Measurements from ENCODE around the gene LRRN2. TPM values are rescaled to one million over a fixed set of nuclear protein-coding genes. Genes with fewer than 3 reads are reported as not detected.

The LRRN2 gene
- total RNA-seq, 2 experiments from 2014 or later: not detected

DNA sequence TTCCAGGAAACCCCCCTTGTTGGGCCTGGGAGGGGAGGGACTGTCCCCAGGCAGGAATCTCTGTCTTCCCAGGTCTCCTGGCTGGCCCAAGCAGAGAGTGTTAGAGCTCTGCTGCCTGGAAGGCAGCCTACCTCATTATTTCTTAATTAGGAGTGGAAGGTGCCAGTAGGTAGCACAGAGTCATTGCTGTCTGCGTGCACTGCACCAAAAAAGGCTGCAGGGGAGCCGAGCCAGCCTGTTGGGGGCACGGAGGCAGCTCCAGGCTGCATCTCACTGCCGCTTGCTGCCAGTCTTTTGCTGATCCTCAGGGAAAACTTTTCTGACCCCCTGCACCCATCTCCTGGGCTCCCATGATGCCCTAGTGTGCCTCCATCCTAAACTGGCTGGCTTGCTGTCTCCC, 58.1 kb downstream of the LRRN2 start:
- no peak for DNase-seq
- ChIA-PET POLR2A (no interaction called here), CTCF (interaction anchor here (1.2 kb wide), 1 partner anchor 179 kb away, joined by 3 read pairs; no protein-coding TSS in a partner anchor)
- intact Hi-C loops (cut with micrococcal nuclease): no loop called here
- no peak overlapping the region for H3K4me3 Mint-ChIP-seq
- H3K4me1 Mint-ChIP-seq (ENCODE audit: low read depth): no peaks in the 10 kb centered on the region
- H3K9me3 Mint-ChIP-seq: no peaks in the 10 kb centered on the region
- no peak overlapping the region for H3K27ac Mint-ChIP-seq
- H3K27me3 Mint-ChIP-seq: peaks cover 17% of the 10 kb centered on the region
- no peaks in the 10 kb centered on the region for H3K36me3 Mint-ChIP-seq

DNA sequence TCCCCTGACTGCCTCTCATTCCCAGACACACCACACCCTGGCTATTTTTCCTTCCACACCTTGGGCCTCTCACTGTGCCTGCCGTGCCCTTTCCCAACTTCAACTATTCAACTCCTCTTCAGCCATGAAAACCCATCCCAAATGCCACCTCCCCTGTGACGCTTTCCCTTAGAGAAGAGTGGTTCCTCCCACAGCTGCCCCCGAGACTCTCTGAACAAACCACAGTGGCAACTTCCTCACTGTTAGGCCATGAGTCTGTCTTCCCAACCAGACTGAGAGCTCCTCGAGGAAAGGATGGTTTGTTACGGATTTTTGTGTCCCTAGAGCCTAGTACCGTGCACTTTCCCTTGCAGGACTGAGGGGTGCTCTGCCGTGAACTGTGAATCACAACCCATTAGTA, 59.2 kb downstream of the LRRN2 start:
- H3K36me3 Mint-ChIP-seq: no peaks in the 10 kb centered on the region
- no peaks in the 10 kb centered on the region for H3K4me1 Mint-ChIP-seq (ENCODE audit: low read depth)
- H3K9me3 Mint-ChIP-seq: no peaks in the 10 kb centered on the region
- H3K27me3 Mint-ChIP-seq: peaks cover 15% of the 10 kb centered on the region
- no peak overlapping the region for H3K27ac Mint-ChIP-seq
- DNase-seq: no peak
- CTCF ChIA-PET: interaction anchor here (0.5 kb wide), 1 partner anchor 165 kb away, joined by 3 read pairs; no protein-coding TSS in a partner anchor
- H3K4me3 Mint-ChIP-seq: no peak overlapping the region
- POLR2A ChIA-PET: no interaction called here
- intact Hi-C loops (cut with micrococcal nuclease): no loop called here

DNA sequence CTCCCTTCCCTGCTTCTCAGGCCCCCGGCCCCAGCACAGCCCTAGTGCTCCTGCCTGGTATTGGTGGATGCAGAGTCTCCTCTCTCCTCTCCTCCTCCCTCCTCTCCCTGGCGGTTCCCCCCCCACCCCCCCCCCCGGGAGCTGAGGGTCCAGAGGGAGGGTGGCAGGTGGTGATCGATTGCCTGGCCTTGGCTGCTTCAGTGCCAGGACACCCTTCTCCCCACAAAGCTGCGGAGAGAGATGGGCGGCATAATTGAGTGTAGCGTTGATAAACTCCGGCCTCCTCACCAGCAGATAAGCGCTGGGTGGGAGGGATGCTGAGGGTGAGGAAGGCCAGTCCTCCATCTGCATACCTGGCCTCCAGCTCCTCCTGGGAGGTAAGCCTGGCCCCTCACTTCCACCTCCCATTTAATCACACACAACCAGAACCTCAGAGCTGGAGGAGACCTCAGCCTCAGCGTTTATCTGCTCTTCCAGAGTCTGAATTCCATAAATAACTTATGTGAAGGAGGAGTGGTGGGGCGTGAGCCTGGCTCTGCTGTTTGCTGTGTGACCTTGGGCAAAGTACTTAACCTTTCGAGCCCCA, 60.8 kb downstream of the LRRN2 start:
- Mint-ChIP-seq H3K4me1 (ENCODE audit: low read depth) (no peaks in the 10 kb centered on the region), H3K27me3 (peaks cover 7% of the 10 kb centered on the region), H3K27ac (no peak overlapping the region), H3K4me3 (no peak overlapping the region), H3K9me3 (no peaks in the 10 kb centered on the region), H3K36me3 (no peaks in the 10 kb centered on the region)
- no peak for DNase-seq
- ChIA-PET POLR2A (no interaction called here), CTCF (no interaction called here)
- intact Hi-C loops (cut with micrococcal nuclease): loop anchor here (5.0 kb wide), 1 partner anchor 57 kb away; no protein-coding TSS in a partner anchor

DNA sequence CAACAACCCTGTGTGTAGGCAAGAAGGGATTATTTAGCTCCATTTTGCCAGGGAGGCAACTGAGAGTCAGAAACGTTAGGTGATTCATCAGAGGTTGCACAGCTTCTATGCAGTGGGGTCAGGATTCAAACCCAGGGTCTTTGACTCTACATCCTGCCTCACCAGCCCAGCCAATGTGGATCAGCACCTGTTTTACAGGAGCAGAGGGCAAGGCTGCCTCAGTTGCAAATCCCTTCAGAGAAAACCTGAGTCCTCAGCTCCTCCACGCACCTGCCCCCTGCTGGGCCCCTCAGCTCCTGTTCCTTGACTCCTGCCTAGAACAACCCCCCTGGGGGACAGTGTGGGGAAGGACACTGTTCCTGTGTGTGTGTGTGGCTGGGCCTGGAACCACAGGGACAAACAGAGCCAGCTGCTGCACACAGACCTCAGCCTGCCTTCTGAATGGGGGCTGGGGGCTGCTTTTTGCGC, 61.6 kb downstream of the LRRN2 start:
- no peak overlapping the region for H3K4me3 Mint-ChIP-seq
- intact Hi-C loops (cut with micrococcal nuclease): loop anchor here (5.0 kb wide), 1 partner anchor 57 kb away; no protein-coding TSS in a partner anchor
- H3K27ac Mint-ChIP-seq: no peak overlapping the region
- DNase-seq: peak; percentile 30
- no peaks in the 10 kb centered on the region for H3K4me1 Mint-ChIP-seq (ENCODE audit: low read depth)
- no peaks in the 10 kb centered on the region for H3K9me3 Mint-ChIP-seq
- CTCF ChIA-PET: interaction anchor here (0.8 to 1.4 kb wide), 2 partner anchors 58 to 168 kb away, joined by 3 to 10 read pairs; no protein-coding TSS in a partner anchor
- H3K36me3 Mint-ChIP-seq: no peaks in the 10 kb centered on the region
- POLR2A ChIA-PET: no interaction called here
- H3K27me3 Mint-ChIP-seq: no peaks in the 10 kb centered on the region

DNA sequence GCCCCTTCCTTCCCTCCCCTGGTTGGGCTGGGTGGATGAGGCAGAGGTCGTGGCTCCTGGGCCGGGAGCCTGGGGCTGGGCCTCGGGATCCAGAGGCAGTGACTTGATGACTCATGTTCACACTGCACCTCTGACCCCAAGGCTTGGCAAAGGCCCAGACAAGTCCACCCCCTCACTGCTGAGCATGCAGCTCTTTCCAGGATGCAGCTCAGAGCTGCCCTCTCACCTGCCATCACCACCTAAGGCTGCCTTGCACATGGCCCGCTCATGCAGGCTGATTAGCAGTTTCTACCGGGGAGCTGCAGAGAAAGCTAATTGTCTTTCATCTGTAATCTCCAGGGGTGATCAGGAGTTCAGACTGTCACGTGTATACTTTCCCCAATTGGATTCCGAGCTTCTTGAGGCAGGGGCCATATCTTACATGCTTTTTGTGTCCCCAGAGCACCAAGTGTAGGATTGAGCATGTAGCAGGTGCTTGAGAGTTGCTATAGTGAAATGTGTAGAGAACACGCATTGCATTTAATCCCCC, 62.1 kb downstream of the LRRN2 start:
- H3K36me3 Mint-ChIP-seq: no peaks in the 10 kb centered on the region
- H3K27ac Mint-ChIP-seq: no peak overlapping the region
- H3K4me1 Mint-ChIP-seq (ENCODE audit: low read depth): no peaks in the 10 kb centered on the region
- ChIA-PET CTCF (interaction anchor here (0.8 to 1.4 kb wide), 2 partner anchors 58 to 169 kb away, joined by 3 to 10 read pairs; no protein-coding TSS in a partner anchor), POLR2A (no interaction called here)
- no peaks in the 10 kb centered on the region for H3K27me3 Mint-ChIP-seq
- H3K9me3 Mint-ChIP-seq: no peaks in the 10 kb centered on the region
- no peak overlapping the region for H3K4me3 Mint-ChIP-seq
- intact Hi-C loops (cut with micrococcal nuclease): loop anchor here (5.0 kb wide), 1 partner anchor 56 kb away; no protein-coding TSS in a partner anchor
- peak; percentile 31 for DNase-seq

DNA sequence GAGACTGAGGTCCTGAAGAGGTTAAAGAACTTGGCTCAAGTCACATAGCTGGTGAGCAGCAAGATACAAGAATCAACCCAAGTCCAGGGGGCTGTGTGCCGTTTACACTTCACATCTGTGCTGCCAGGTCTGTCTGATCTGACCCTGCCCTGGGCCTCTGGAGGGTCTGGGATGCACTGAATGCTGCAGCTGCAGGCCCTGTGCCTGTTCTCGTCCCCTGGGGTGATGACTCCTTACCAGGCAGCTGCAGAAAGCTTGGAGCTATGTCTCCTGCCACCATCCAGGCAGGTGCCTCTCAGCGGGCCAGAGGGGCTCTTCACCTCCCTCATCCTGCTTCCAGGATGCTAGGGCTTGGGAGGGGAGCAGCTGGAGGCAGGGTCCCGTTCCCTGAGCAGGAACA, 63.5 kb downstream of the LRRN2 start:
- no peak overlapping the region for H3K27ac Mint-ChIP-seq
- CTCF ChIA-PET: interaction anchor here (1.6 kb wide), 1 partner anchor 185 kb away, joined by 8 read pairs; no protein-coding TSS in a partner anchor
- H3K9me3 Mint-ChIP-seq: no peaks in the 10 kb centered on the region
- no peak for DNase-seq
- no peaks in the 10 kb centered on the region for H3K36me3 Mint-ChIP-seq
- H3K4me1 Mint-ChIP-seq (ENCODE audit: low read depth): no peaks in the 10 kb centered on the region
- no peak overlapping the region for H3K4me3 Mint-ChIP-seq
- intact Hi-C loops (cut with micrococcal nuclease): loop anchor here (5.0 kb wide), 1 partner anchor 55 kb away; no protein-coding TSS in a partner anchor
- POLR2A ChIA-PET: no interaction called here
- H3K27me3 Mint-ChIP-seq: no peaks in the 10 kb centered on the region

DNA sequence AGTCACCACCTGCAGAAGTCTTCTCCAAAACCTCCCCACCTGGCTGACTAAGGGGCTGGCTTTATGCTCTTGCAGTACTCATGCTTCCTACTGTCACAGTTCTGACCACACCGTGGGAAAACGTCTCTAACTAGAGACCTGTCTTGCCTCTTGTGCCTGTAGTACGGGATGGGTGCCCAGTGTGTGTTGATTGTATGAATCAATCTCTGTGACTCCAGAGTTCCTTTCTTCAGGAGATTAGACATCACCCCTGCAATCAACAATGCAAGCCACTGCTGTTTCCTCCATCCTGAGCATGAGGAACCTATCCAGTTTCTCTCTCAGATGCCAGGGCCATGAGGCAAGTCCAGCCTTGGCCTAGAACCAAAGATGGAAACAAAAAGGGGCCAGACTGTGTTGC, 64.1 kb downstream of the LRRN2 start:
- no peaks in the 10 kb centered on the region for H3K27me3 Mint-ChIP-seq
- ChIA-PET CTCF (interaction anchor here (1.6 kb wide), 1 partner anchor 186 kb away, joined by 8 read pairs; no protein-coding TSS in a partner anchor), POLR2A (no interaction called here)
- H3K4me3 Mint-ChIP-seq: no peak overlapping the region
- intact Hi-C loops (cut with micrococcal nuclease): loop anchor here (5.0 kb wide), 1 partner anchor 54 kb away; no protein-coding TSS in a partner anchor
- DNase-seq: no peak
- no peaks in the 10 kb centered on the region for H3K4me1 Mint-ChIP-seq (ENCODE audit: low read depth)
- H3K27ac Mint-ChIP-seq: no peak overlapping the region
- H3K9me3 Mint-ChIP-seq: no peaks in the 10 kb centered on the region
- H3K36me3 Mint-ChIP-seq: no peaks in the 10 kb centered on the region

DNA sequence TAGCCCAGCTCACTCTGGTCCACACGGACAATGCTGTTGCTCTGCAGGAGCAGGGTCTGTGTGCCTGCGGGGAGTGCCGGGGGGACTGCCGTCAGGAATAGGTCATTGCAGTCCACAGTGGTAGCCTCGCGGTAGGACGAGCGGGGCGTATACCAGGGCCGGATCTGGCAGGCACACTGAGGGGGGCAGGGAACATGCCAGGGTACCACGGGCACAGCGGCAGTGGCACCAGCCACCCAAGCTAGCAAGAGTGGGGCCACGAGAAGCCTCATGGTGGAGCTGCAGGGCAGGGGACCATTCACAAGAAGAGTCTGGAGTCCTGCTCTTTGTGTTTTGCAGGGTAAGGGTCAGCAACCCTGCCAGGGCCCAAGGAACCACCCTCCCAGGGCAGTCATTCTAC, 65.8 kb downstream of the LRRN2 start:
- Mint-ChIP-seq H3K4me3 (no peak overlapping the region), H3K9me3 (no peaks in the 10 kb centered on the region), H3K27ac (no peak overlapping the region), H3K36me3 (no peaks in the 10 kb centered on the region), H3K27me3 (no peaks in the 10 kb centered on the region), H3K4me1 (ENCODE audit: low read depth) (no peaks in the 10 kb centered on the region)
- intact Hi-C loops (cut with micrococcal nuclease): loop anchor here (5.0 kb wide), 1 partner anchor 52 kb away; no protein-coding TSS in a partner anchor
- ChIA-PET POLR2A (no interaction called here), CTCF (interaction anchor here (1.3 kb wide), 1 partner anchor 187 kb away, joined by 4 read pairs; no protein-coding TSS in a partner anchor)
- DNase-seq: no peak

DNA sequence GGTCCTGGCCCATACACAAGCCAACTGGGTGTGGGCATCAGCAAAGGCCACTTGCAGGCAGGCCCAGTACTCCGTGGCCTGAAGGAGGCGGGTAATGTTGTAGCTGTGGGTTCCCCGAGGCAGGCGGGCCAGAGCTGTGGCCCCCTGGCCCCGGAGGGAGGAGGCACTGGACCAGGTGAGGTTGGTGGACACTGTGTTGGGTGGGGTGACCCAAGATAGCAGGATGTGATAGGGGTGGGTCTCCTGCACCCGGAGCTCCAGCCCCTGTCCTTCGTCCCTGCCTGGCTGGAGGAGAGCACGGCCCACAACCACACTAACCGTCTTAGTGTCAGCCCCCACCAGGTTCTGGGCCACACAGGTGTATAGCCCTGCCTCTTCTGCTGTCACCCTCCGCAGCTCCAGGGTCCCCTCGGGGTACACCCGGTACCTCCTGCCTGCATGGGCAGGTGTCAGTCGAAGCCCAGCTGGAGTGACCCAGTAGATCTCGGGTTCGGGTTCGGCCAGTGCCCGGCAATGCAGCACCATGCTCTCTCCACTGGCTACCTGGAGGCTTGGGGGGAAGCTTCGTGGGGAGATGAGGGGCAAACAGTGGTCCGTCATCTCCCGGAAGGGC, 67.3 kb downstream of the LRRN2 start:
- no peaks in the 10 kb centered on the region for H3K27me3 Mint-ChIP-seq
- no peaks in the 10 kb centered on the region for H3K9me3 Mint-ChIP-seq
- H3K36me3 Mint-ChIP-seq: no peaks in the 10 kb centered on the region
- DNase-seq: no peak
- POLR2A ChIA-PET: interaction anchor here (0.5 kb wide), 1 partner anchor 20 kb away, joined by 3 read pairs; no protein-coding TSS in a partner anchor
- intact Hi-C loops (cut with micrococcal nuclease): no loop called here
- H3K4me1 Mint-ChIP-seq (ENCODE audit: low read depth): no peaks in the 10 kb centered on the region
- no peak overlapping the region for H3K4me3 Mint-ChIP-seq
- CTCF ChIA-PET: no interaction called here
- H3K27ac Mint-ChIP-seq: no peak overlapping the region

DNA sequence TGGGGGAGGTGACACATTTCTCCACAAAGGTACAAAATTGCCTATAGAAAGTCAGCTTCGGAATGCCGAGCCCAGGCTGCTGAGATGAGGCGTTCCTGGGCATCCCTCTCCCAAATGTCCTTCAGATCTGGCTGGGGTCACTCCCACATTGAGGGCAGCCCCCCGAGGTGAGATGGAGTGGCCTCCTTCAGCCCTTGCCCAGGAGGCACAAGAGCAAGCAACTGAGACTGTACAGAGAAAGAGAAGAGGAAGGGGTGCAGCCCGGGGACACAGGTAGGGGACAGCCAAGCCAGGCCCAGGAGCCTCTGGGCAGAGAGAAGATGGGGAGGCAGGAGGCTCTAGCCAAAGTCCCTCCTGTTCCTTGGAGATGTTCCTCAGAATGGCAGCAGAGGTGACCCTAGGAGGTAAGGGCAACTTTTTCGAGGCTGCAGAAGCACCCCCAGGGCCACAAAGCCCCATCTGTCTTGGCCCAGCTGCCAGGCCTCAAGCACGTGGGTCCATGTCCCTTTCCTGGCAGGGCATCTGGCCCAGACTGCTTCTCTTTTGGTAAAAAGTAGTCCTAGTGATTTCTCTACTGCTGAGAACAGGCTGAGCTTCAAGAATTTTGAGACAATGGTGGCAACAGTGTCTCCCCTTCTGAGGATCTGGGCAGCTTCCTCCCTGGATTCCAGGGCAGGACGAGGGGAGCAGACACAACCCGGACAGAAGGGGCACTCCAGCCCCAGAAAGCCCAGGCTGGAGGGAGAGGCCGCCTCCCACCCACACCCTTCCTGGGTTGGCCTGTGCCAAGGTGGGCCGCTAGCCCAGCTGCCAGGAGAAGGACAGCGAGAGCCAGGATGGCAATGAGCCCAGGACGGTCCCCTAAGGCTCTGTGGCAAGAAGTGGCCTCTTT, 68.0 kb downstream of the LRRN2 start:
- POLR2A ChIA-PET: no interaction called here
- H3K4me3 Mint-ChIP-seq: no peak overlapping the region
- no peaks in the 10 kb centered on the region for H3K36me3 Mint-ChIP-seq
- no peaks in the 10 kb centered on the region for H3K4me1 Mint-ChIP-seq (ENCODE audit: low read depth)
- intact Hi-C loops (cut with micrococcal nuclease): no loop called here
- no peak overlapping the region for H3K27ac Mint-ChIP-seq
- no peaks in the 10 kb centered on the region for H3K9me3 Mint-ChIP-seq
- DNase-seq: no peak
- no peaks in the 10 kb centered on the region for H3K27me3 Mint-ChIP-seq
- CTCF ChIA-PET: no interaction called here

DNA sequence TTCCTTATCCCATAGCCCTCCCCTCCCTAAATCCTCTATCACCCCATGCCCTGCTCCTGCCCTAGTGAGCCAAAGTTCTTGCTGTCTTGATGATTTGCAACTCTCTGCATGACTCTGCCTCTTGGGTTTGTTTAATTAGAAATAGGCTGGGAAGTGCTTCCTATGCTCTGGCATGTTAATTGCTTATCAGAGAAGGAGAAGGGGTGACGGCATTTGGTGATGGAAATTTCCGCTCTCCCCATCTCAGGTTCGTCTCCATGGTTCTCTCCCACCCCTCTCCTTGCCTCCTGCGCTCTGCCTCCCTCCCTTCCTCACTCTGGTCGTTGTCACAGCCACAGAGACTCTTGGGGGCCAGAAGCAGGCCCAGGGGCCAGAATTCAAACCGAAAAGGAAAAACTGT, 68.9 kb downstream of the LRRN2 start:
- no peaks in the 10 kb centered on the region for H3K36me3 Mint-ChIP-seq
- no peak for DNase-seq
- no peak overlapping the region for H3K27ac Mint-ChIP-seq
- no peak overlapping the region for H3K4me3 Mint-ChIP-seq
- no peaks in the 10 kb centered on the region for H3K9me3 Mint-ChIP-seq
- ChIA-PET POLR2A (no interaction called here), CTCF (no interaction called here)
- no peaks in the 10 kb centered on the region for H3K4me1 Mint-ChIP-seq (ENCODE audit: low read depth)
- intact Hi-C loops (cut with micrococcal nuclease): no loop called here
- no peaks in the 10 kb centered on the region for H3K27me3 Mint-ChIP-seq

DNA sequence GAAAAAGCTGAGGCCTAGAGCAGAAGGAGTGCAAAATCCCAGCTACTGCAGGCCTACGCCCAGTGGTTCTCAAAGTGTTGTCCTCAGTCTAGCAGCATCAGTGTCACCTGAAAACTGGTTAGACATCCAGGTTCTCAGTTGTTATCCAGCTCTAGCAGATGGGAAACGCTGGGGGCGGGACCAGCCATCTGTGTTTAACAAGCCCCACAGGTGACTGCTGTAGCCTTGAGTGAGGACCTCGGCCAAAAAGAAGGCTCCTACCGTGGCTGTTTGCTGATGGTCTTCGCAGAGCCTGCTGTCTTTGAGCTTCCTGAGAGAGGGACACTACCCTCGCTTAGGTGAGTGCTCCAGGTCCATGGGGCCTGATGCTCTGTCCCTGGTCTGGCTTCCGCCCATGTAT, 69.7 kb downstream of the LRRN2 start:
- intact Hi-C loops (cut with micrococcal nuclease): no loop called here
- H3K27ac Mint-ChIP-seq: no peak overlapping the region
- CTCF ChIA-PET: interaction anchor here (0.8 to 1.0 kb wide), 2 partner anchors 148 to 193 kb away, joined by 3 to 4 read pairs; no protein-coding TSS in a partner anchor

More for the DNA sequence above, 69.7 kb downstream of the LRRN2 start:
- DNase-seq: no peak
- Mint-ChIP-seq H3K27me3 (no peaks in the 10 kb centered on the region), H3K9me3 (no peaks in the 10 kb centered on the region), H3K4me3 (no peak overlapping the region), H3K4me1 (ENCODE audit: low read depth) (no peaks in the 10 kb centered on the region), H3K36me3 (no peaks in the 10 kb centered on the region)
- POLR2A ChIA-PET: no interaction called here
